Bronchial epithelial cell (primary cell): Measurements from ENCODE around the gene GMEB1. TPM values are rescaled to one million over a fixed set of nuclear protein-coding genes. Genes with fewer than 3 reads are reported as not detected.

Experiments
- DNase-seq: peaks from one replicate; pipeline ENCODE4 v3.0.0-alpha.2; 2010; ENCODE audit warnings: low read depth
- FAIRE-seq: peaks from 2 replicates; lab custom pipeline; 2011; peaks lifted over from hg19 to GRCh38; lab: Jason Lieb, UNC
- H3K27me3 ChIP-seq: 2 replicates; pipeline ENCODE4 v1.5.1; 2011; ENCODE audit warnings: low read length; ENCODE audit not compliant: control insufficient read depth, insufficient read depth
- H3K36me3 ChIP-seq: 2 replicates; pipeline ENCODE4 v1.5.1; 2011; ENCODE audit warnings: low read length; ENCODE audit not compliant: control insufficient read depth, insufficient read depth
- H3K4me3 ChIP-seq: 2 replicates; pipeline ENCODE4 v1.5.1; 2011; ENCODE audit warnings: mild to moderate bottlenecking, low read depth, low read length, control low read depth
- total RNA-seq: library from RNA; depleted of rRNA; stranded (reverse); fragments of >200 nt; gene quantifications from 2 replicates; pipeline ENCODE4 v1.2.1, GENCODE V29; 2014
- TF ChIP-seq, protein P1 (sequence below): IDR thresholded peaks from 2 replicates; pipeline ENCODE4 v1.5.1; 2011; ENCODE audit warnings: mild to moderate bottlenecking, moderate library complexity, low read length, control low read depth, inconsistent platforms; ENCODE audit not compliant: insufficient read depth, severe bottlenecking

The GMEB1 gene, protein sequence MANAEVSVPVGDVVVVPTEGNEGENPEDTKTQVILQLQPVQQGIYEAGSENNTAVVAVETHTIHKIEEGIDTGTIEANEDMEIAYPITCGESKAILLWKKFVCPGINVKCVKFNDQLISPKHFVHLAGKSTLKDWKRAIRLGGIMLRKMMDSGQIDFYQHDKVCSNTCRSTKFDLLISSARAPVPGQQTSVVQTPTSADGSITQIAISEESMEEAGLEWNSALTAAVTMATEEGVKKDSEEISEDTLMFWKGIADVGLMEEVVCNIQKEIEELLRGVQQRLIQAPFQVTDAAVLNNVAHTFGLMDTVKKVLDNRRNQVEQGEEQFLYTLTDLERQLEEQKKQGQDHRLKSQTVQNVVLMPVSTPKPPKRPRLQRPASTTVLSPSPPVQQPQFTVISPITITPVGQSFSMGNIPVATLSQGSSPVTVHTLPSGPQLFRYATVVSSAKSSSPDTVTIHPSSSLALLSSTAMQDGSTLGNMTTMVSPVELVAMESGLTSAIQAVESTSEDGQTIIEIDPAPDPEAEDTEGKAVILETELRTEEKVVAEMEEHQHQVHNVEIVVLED
- total RNA-seq: 7.6 and 7.9 TPM in 2 replicates

- DNase-seq: peak; percentile 60
- peak; percentile 77 for FAIRE-seq
- Histone ChIP-seq H3K36me3 (no peaks in the 10 kb centered on the region), H3K27me3 (no peaks in the 10 kb centered on the region), H3K4me3 (peak within 1 kb of the TSS; percentile 78)
- TF ChIP-seq, protein P1, sequence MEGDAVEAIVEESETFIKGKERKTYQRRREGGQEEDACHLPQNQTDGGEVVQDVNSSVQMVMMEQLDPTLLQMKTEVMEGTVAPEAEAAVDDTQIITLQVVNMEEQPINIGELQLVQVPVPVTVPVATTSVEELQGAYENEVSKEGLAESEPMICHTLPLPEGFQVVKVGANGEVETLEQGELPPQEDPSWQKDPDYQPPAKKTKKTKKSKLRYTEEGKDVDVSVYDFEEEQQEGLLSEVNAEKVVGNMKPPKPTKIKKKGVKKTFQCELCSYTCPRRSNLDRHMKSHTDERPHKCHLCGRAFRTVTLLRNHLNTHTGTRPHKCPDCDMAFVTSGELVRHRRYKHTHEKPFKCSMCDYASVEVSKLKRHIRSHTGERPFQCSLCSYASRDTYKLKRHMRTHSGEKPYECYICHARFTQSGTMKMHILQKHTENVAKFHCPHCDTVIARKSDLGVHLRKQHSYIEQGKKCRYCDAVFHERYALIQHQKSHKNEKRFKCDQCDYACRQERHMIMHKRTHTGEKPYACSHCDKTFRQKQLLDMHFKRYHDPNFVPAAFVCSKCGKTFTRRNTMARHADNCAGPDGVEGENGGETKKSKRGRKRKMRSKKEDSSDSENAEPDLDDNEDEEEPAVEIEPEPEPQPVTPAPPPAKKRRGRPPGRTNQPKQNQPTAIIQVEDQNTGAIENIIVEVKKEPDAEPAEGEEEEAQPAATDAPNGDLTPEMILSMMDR: no peak
Measured at GRCh38 chr1:28668191-28668955, at the start of gene GMEB1. Gene GMEB1, plus strand, starts transcription at chr1:28668784. Its CDS starts 14,829 bp downstream, at chr1:28683613.

- Histone ChIP-seq H3K36me3 (no peaks in the 10 kb centered on the region), H3K4me3 (no peak overlapping the region), H3K27me3 (no peaks in the 10 kb centered on the region)
- FAIRE-seq (no peak), DNase-seq (no peak)
- TF ChIP-seq, protein P1: no peak
Measured at GRCh38 chr1:28631713-28632112, 36.9 kb upstream of the GMEB1 start.

DNA sequence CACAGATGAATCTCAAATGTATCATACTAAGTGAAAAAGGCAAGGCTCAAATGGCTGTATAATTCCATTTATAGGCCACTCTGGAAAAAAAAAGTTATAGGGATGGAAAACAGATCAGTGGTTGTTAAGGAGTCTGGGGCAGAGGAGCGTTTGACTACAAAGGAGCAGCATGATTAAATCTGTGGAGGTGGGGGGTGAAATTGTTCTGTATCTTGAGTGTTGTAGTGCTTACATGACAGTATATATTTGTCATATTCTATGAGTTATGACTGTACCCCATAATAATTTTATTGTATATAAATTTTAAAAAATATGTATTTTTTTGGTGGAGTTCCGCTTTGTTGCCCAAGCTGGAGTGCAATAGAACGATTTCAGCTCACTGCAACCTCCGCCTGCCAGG lies 36.0 kb upstream of the GMEB1 start:
- Histone ChIP-seq H3K27me3 (no peaks in the 10 kb centered on the region), H3K4me3 (no peak overlapping the region), H3K36me3 (no peaks in the 10 kb centered on the region)
- FAIRE-seq (no peak), DNase-seq (no peak)
- TF ChIP-seq, protein P1: no peak

- no peak for FAIRE-seq
- DNase-seq: peak; percentile 47
- Histone ChIP-seq H3K4me3 (no peak overlapping the region), H3K36me3 (no peaks in the 10 kb centered on the region), H3K27me3 (no peaks in the 10 kb centered on the region)
- TF ChIP-seq, protein P1: peak; percentile 56
Measured at GRCh38 chr1:28640766-28641165, 27.8 kb upstream of the GMEB1 start.

GRCh38 chr1:28642056-28642846 lies 26.3 kb upstream of the GMEB1 start:
- FAIRE-seq (no peak), DNase-seq (peak; percentile 24)
- Histone ChIP-seq H3K36me3 (no peaks in the 10 kb centered on the region), H3K4me3 (peak overlapping the region; percentile 95), H3K27me3 (no peaks in the 10 kb centered on the region)
- TF ChIP-seq, protein P1: no peak
